Measurements from ENCODE around the gene ERN1. TPM values are rescaled to one million over a fixed set of nuclear protein-coding genes. Genes with fewer than 3 reads are reported as not detected.

ERN1 gene
- total and polyA plus RNA-seq, 2 of the 8 experiments (the other 6 are each of a cell fraction or from before 2014, with no cell fraction given): 1.8 to 3.9 TPM

GRCh38 chr17:64178011-64178825 is 48.3 kb upstream of the ERN1 start:
- Histone ChIP-seq H3K79me2 (ENCODE audit: control insufficient read depth in 1 of 2, insufficient read depth in 2 of 2, low read length in 2 of 2) (no peaks in the 10 kb centered on the region), H4K5ac (ENCODE audit: insufficient read length, low read depth, low read length) (no peak overlapping the region), H2BK15ac (ENCODE audit: low read length) (no peak overlapping the region), H2AK5ac (ENCODE audit: low read depth, low read length) (no peak overlapping the region), H4K8ac (ENCODE audit: extremely low read depth, insufficient read depth, low read length) (no peak overlapping the region), H3K56ac (replicated peaks; ENCODE audit: insufficient read length, low read depth, low read length) (no peak overlapping the region), H2BK120ac (replicated peaks; ENCODE audit: low read depth, low read length) (no peak overlapping the region), H2BK12ac (ENCODE audit: low read depth, low read length) (no peak overlapping the region), H3K9me3 (ENCODE audit: insufficient read depth in 2 of 2, low read depth in 1 of 2, low read length in 1 of 2) (no peaks in the 10 kb centered on the region), H4K20me1 (replicated peaks in 1 of 2; ENCODE audit: control insufficient read depth in 1 of 2, insufficient read depth in 2 of 2, low read length in 2 of 2) (no peaks in the 10 kb centered on the region), H3K36me3 (ENCODE audit: control insufficient read depth in 2 of 4, insufficient read depth in 4 of 4, low read length in 3 of 4) (no peaks in the 10 kb centered on the region; a peak in 2 of 8 replicates), H2AFZ (ENCODE audit: low read length) (no peak overlapping the region), H3K27ac (ENCODE audit: low read depth, low read length) (no peak overlapping the region), H3K14ac (ENCODE audit: insufficient read length) (no peak overlapping the region), H3K79me1 (ENCODE audit: low read depth, low read length) (no peaks in the 10 kb centered on the region), H3K4me2 (ENCODE audit: insufficient read depth in 1 of 2, low read depth in 2 of 2, low read length in 2 of 2) (no peak overlapping the region), H4K91ac (replicated peaks; ENCODE audit: insufficient read length, low read length) (no peak overlapping the region), H3K23ac (ENCODE audit: insufficient read length) (no peak overlapping the region), H3K4me3 (ENCODE audit: extremely low read depth in 1 of 4, insufficient read depth in 2 of 4, low read depth in 3 of 4, low read length in 4 of 4) (no peak overlapping the region), H2BK5ac (ENCODE audit: low read depth, low read length) (no peak overlapping the region), H3K27me3 (replicated peaks in 1 of 4; ENCODE audit: control insufficient read depth in 3 of 4, extremely low read depth in 1 of 4, insufficient read depth in 3 of 4, low read length in 3 of 4) (no peaks in the 10 kb centered on the region), H3K9ac (replicated peaks in 1 of 4; ENCODE audit: extremely low read depth in 1 of 4, low read depth in 3 of 4, low read length in 3 of 4) (no peak overlapping the region), H3K23me2 (ENCODE audit: low read depth, low read length) (no peaks in the 10 kb centered on the region), H3K4ac (replicated peaks; ENCODE audit: insufficient read length, low read depth, low read length) (no peak overlapping the region), H3K4me1 (replicated peaks in 1 of 4; ENCODE audit: control insufficient read depth in 3 of 4, insufficient read depth in 4 of 4, low read length in 3 of 4) (no peaks in the 10 kb centered on the region), H3K18ac (ENCODE audit: extremely low read depth, low read length) (no peak overlapping the region), H2BK20ac (ENCODE audit: low read length) (no peak overlapping the region)
- CTCF ChIA-PET (ENCODE audit: partially characterized antibody): interaction anchor here (1.0 to 1.6 kb wide), 7 partner anchors 16 to 188 kb away, joined by 3 to 8 read pairs (median 4); no protein-coding TSS in a partner anchor
- POLR2A ChIA-PET (ENCODE audit: partially characterized antibody): interaction anchor here (5.5 kb wide), 1 partner anchor 32 kb away, joined by 38 read pairs; no protein-coding TSS in a partner anchor
- no peak for DNase-seq (ENCODE audit: low read depth in 1 of 2, low spot score in 2 of 2)
- FAIRE-seq: no peak
- WGBS, 2 experiments (ENCODE audit: extremely low coverage in 1 of 2, insufficient coverage in 1 of 2, insufficient read length in 1 of 2, insufficient replicate concordance in 2 of 2, low coverage in 1 of 2, low lambda C conversion rate in 2 of 2, missing lambda C conversion rate in 1 of 2): 85% methylated on average over 9 of the region's 9 CpGs; no CpG with 5 or more reads in 1 of the 2 experiments
- no peak for TF ChIP-seq RXRA (IDR thresholded peaks at IDR 0.05; ENCODE audit: insufficient read depth, low read depth, low read length)
- no peak for TF ChIP-seq SRF (IDR thresholded peaks at IDR 0.05; ENCODE audit: low read depth, low read length)
- TF ChIP-seq BRCA1 (IDR thresholded peaks at IDR 0.05; ENCODE audit: low read depth, low read length): no peak
- no peak for TF ChIP-seq HDAC2 (IDR thresholded peaks at IDR 0.05; ENCODE audit: borderline replicate concordance in 1 of 2, low read depth in 2 of 2, low read length in 2 of 2)
- no peak for TF ChIP-seq KDM5A (IDR thresholded peaks at IDR 0.05; ENCODE audit: low read length)
- no peak for TF ChIP-seq SAP30 (IDR thresholded peaks at IDR 0.05; ENCODE audit: insufficient read depth, insufficient replicate concordance, low read length)
- TF ChIP-seq YY1 (IDR thresholded peaks at IDR 0.05; ENCODE audit: low read depth, low read length): no peak
- no peak for TF ChIP-seq POLR2AphosphoS5 (IDR thresholded peaks at IDR 0.05; ENCODE audit: low read depth, low read length)
- TF ChIP-seq FOSL1 (IDR thresholded peaks at IDR 0.05; ENCODE audit: insufficient read depth, low read depth, low read length): no peak
- no peak for TF ChIP-seq CBX5 (IDR thresholded peaks at IDR 0.05; ENCODE audit: low read depth, low read length)
- TF ChIP-seq EP300 (IDR thresholded peaks at IDR 0.05; ENCODE audit: borderline replicate concordance in 1 of 2, low read depth in 2 of 2, low read length in 2 of 2): no peak
- TF ChIP-seq POLR2A (IDR thresholded peaks at IDR 0.05; ENCODE audit: control extremely low read depth in 1 of 2, low read depth in 2 of 2, low read length in 2 of 2): no peak
- TF ChIP-seq POU5F1 (IDR thresholded peaks at IDR 0.05; ENCODE audit: low read depth, low read length): no peak
